GM19351 (cell line): ENCODE results near the gene GNAZ.
A peak's percentile ranks its signal among the peaks of the same experiment; 100 is the strongest.

Experiments used
- ATAC-seq: cut with Tn5 transposase; IDR thresholded peaks from one replicate; pipeline ENCODE4 v1.9.1; 2021; ENCODE audit warnings: mild to moderate bottlenecking, moderate library complexity; ENCODE audit not compliant: unreplicated experiment

The GNAZ gene

DNA sequence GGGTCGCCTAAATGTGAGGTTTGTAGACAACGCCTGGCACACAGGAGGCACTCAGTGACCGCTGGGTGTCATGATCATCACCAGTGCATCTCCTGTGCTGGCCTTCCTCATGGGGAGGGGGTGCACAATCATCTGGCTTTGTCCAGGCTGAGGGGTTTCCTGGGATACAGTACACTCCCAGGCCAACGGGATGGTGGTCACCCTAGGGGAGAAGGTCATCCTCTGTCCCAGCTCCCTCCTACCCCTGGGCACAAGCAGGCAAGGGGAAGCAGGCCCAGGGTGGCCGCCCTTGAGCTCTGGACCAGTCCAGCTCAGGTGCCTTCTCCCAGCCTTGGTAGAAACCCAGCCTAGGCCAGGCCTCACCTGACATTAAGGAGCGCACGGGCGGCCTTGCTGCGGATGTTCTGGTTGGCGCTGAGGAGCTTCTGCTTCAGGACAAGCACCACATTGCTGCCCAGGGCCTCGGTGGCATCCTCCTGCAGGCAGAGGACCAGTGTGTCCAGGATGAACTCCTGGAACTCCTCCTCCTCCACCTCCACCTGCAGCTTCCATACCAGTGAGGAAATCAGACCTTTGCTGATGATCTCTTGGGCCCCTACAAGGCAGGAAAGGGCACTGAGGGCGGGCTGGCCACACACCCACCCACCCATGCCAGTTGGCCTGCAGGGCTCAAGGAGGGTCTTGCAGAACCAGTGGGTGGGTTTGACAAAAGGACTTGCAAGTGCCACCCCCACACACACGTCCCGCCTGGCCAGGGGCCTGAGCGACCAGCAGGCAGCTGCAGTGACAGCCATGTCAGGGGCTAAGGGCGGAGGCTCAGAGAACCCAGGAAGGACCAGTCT is 6.6 kb upstream of the GNAZ start:
- ATAC-seq = no peak

DNA sequence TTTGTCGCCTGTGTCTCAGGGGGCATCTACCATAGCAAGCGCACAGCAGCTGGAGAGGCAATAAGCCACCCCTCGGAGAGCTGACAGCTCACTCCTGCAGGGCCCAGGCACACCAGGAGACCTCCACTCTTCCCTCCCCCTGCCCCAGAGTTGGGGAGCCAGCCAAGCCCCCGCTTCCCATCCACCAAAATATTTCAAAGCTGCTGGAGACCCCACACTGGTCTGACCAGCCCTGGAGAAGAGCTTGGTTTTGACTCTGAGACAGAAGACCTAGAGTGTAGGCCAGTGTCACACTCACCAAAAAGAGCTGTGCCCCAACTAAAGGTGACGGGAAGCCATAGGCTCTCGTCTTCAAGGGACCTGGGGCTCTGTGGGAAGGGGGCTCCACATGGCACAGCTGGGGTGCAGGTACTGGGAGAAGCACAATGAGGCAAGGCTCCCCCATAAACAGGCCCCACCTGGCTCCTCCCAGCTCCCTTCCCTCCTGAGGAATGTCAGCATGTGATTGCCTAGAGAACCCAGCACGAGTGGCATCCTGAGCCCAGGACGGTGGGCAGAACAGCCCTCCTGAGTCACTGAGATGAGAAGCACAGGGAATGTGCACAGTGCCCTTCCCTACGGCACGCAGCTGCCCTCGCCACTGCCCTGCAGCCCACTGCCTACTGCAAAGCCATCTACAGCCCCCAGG is 5.8 kb upstream of the GNAZ start:
- ATAC-seq = no peak

DNA sequence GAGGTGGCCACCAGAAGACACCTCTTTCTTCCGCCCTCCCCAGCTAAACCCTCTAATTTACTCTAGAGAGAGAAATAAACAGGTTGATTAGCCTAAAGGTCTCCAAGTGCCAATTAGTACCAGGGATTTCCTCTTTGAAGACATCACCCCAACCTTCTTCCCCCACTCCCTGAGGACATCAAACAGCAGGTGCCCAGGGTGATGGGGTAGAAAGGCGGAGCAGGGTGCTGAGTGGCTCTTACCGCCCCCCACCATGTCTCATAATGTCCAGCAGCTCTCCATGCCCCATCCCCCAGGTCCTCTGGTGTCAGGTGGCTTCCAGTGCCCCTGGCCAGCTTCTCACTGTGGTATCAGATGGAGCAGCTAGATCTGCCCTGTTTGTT is 5.3 kb upstream of the GNAZ start:
- no peak for ATAC-seq

DNA sequence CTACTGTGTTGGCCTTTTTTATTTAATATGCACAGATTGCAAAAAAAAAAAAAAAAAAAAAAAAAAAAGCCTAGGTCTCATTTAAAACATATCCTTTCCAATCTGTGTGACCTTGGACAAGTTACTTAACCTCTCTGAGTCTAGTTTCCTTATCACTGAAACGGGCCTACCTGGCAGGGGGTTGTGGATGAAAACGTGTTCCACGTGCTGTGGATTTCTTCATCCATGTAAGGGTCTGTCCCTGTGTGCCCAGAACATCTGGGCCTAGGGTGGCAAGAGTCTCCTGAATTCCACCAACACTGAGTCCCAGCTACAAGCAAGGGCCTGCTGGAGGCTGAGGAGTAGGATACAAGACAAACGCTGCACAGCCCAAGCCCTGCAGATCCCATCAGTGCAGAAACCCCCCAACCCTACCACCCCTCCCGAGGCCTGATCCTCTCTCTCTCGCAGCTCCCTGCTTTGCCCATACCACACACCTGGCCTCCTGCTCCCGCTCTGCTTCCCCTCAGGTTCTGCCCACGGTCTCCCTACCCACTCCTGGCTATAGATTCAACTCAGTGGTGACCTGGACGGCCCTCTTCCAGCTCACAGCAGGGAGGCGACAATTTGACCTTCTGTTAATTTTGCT is 4.7 kb upstream of the GNAZ start:
- no peak for ATAC-seq

DNA sequence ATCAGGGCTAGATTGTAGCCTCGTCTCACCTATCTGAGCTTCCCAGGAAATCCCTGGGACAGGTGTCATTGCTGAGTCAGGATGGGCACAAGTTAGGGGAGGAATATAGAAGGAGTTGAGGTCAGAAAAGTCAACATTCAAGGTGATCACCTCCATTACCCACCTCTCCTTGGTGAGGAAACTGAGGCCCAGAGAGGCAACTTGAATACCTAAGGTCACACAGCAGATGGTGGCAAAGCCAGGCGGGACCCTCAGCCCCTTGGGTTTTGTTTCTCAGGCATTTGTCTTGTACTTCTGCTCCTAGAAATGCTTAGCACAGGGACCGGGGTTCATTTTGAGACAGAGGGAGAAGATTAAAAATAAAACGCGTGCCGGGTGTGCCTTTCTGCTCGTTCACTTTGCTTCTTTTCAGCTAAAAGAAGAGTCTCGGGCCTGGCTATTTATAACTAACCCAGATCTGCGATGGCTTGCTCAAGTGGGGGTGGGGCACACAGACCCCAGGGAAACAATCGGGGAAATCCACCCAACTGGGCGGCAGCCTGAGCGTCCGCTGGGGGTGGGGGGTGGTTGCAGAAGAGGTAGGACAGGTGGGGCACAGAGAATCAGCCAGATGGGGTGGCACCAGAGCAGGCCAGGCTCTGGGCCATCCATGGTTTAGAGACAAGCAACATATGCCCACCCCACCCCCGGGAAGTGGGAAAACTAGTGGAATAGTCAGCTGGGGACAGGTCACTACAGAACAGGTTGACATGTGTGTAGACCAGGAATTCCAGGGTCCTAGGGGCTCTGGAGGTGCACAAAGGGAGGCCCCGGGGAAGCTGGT is 3.9 kb upstream of the GNAZ start:
- ATAC-seq = no peak

DNA sequence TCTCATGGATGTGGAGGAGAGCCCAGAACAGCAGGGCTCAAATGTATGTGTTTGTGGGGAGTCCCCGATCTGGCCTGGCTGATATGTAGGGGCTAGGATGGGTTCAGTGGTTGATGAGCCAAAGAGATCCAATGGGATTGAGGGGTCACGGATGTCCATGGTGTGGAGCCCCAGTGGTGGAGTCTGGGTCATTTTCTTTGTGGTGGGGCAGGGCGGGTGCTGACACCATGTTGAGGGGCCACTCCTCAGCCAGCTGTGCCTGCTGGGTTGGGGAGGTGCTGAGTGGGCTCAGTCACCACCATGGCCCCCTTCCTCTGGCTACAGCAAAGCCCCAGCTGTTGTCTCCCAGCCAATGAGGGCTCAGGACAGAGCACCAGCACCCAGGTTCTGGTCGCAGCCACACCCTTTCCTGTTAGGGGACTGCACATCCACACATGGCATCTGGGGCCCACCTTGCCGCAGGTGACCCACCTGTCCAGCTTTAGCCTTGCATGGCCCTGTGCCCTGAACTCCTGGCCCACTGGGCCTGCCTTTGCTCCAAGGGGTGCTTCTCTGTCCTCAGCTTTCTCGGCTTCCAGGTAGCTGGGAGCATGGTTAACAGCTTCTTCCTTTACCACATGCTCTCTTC is 3.2 kb upstream of the GNAZ start:
- no peak for ATAC-seq

DNA sequence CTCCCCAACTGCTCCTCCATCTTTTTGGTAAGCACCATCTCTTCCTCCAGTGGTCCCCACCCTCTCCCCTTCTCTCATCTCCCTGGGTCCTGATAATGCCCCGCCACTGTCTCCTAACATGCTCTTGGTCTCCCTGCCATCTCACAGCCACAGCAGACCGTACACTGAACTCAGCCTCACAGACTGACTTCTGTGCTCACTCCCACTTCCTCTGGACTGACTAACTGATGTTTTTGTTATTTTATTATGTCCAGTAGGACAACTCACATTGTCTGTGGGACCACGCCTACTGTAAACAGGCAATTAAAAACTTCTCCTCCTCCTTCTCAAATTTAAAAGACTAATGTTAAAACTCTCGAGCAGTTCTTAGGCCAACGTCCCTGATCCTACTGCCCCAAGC is 2.6 kb upstream of the GNAZ start:
- no peak for ATAC-seq

DNA sequence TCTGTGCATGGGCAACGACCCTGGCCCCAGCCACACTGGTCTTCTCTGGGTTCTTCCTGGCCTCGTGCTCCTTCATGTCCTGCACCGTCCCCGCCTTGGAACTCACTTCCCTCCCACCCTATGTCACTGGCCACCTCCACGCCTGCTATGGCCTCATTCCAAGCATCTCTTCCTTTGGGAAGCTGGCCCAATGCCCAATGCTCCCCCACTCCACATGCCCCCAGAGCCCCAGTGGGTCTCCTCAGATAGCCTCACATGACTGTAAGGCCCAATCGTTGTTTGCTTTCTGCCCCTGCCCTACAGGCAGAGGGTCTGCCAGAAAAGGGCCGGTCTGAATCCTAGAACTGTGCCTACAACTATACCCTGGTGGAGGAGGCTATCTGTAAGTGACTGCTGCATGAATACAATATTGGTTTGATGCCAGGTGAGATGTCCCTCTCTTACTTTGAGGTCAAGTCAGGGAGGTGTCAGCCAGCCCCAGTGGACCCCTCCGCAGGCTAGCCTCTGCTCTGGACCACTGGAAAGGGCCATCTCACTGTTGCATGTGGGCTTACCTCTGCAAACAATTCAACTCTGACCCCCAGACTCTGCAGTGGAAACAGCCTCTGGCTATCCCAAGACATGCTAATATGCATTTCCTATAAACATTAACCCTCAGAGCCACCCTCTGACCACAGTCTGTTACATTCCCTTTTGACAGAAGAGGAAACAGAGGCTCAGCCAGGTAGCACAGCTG is 2.1 kb upstream of the GNAZ start:
- ATAC-seq = no peak

DNA sequence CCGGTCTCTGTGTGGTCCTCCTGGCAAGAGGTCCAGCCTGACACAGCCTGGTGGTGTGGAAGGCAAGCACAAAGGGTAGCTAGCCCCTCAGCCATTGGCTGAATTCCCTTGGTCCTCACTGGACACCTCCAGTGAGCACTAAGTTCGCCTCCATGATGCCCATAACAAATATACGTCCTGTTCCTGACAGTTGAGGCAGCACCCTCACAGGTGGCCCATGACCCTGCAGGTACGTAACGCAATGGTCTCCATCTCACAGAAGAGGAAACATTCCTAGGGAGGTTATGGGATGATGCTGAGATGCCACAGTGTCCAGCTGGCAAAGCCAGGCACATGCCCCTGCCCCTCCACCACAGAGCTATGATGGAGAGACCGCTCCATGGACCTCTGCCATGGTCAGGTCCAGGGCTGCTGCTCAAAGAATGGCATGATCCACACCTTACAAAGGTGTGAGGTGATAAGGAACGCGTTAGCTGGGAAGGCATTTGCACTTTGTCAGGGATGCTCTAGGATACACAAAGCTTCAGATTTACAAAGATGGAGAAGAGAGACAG is 1.4 kb upstream of the GNAZ start:
- no peak for ATAC-seq

DNA sequence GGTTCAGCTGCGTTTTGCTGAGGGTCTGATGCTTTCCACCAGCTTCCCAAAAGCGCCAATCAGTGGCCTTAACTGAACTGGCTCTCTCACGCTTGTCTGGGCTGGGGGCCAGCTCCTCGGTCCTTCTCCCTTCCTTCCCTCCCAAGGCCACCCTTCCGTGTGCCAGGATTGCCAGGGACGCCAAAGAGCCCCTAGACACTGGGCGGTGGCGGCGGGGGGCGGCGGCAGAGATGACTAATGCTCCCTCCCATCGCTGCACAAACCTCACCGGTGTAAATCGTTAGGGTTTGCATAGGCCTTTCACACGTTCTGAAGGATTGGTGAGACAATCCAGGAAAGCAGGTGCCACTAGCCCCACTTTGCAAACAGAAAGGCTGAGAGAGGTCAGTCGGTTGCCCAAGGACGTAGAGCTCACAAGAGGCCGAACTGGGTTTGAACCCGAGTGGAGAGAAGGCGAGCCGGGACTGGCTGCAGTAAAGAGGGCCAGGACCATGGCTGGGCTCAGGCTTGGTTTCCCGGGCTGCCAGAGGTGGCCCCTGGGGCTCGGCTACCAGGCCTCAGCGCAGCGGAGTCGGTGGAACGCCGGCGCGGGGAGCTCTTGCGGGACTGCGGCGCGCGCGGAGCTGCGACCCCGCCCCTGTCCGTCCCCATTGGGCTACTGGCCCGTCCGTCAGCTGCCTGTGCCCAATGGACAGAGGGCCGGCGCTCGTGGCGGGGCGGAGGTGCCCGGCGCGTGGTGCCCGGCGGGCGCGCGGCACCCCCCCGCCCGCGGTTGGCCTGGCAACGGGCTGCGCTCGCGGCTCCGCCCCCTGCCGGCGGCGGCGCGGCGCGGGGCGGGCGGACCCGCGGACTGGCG is 589 bp upstream of the GNAZ start:
- ATAC-seq = peak; percentile 75

DNA sequence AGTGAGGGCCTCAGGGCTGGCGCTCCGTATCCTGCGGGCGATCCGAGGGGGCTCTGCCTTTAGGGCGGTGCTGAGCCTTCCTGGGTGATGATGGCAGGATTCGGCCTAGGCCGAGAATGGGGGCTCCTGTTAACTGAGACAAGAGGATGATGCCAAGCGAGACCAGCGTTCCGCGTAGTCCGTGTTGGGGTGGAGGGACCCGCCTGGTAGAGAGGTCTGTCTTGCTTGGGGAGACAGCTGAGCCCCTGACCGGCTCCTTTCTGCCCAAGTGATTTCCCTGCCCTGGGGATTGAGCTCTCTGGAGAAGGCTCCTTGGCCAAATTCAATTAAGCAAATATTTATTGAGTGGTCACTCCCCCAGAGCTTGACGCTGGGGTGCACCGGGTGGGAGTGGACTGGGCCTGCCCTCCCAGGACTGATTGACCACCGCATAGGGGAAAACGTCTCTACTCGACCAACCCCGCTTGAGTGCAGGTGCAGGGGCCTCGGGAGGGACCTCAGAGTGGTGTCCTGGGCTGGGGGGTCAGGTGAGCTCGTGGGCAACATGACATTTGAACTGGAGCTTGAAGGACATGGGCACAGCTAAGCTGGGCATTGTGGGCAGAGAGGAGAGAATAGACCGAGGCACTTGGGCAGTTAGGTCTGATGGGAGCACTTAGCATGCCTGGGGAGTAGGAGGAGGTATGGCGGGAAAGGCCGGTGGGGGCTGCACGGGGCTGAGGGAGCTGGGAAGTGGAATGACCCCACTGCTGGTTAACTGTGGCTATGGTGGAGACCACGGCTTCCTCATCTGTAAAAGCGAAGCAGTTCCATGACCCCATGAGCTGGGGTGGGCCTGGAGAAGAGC is 1.1 kb downstream of the GNAZ start:
- ATAC-seq = no peak

DNA sequence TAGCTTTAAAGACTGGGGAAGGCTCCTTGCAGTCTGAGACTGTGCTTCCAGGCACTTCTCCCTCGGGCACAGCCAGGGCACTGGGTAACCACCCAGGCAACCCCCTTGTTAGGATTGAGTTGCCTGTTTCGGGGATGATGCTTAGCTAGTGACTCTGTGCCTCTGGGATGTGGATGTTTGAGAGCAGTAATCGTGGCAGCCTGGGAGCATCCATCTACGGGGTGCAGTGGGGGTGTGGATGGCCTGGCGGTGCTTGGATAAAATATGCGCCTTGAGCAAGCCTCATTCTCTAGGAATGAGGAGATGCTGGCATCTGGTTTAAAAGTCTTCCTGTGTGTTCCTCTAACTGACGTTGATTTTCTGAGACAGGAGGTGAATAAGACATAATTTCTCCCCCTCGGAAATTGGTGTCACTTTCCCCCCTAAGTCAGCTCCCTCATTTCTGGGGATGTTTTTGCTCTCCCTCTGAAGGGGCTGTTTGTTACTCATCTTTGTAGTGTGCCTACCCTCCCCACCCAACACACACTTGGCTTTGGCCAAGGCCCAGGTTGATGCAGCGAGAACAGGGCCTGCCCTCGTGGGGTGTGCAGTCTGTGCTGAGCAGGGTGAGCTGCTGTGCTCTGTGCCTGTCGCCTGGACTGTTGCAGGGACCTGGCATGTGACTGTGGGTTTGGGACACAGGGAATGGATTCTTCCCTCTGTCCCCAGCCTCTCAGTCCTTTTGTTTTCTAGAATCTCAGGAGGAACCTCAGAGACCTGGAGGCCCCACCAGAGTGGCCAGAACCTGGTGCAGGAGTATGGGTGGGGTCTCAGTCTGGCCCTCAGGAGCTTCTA is 2.0 kb downstream of the GNAZ start:
- ATAC-seq = no peak

DNA sequence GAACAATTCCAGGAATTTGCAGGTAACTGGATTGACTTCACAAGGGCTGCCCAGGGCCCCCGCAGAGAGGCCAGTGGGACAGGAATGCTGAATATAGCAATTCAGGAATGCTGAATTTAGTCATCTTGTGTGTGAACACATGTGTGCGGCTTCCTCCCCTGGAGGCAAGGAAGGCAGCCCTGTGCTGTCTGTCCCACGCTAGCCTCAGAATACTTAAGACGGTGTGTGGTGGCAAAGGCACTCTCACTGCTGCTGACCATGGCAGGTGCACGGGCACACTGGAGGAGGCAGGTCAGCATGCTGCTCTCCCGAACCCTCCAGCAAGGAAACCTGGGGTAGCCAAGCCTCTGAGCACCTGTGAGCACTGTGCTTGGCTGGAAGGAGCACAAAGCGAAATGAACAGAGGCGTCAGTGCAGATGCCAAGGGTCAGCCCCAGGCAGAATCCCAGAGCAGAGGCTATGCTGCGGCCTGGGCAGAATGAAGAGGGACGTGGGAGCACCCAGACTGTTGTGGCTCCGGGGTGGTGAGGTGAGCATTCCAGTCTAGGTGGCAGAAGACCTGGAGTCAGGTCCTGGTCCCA is 2.7 kb downstream of the GNAZ start:
- no peak for ATAC-seq

DNA sequence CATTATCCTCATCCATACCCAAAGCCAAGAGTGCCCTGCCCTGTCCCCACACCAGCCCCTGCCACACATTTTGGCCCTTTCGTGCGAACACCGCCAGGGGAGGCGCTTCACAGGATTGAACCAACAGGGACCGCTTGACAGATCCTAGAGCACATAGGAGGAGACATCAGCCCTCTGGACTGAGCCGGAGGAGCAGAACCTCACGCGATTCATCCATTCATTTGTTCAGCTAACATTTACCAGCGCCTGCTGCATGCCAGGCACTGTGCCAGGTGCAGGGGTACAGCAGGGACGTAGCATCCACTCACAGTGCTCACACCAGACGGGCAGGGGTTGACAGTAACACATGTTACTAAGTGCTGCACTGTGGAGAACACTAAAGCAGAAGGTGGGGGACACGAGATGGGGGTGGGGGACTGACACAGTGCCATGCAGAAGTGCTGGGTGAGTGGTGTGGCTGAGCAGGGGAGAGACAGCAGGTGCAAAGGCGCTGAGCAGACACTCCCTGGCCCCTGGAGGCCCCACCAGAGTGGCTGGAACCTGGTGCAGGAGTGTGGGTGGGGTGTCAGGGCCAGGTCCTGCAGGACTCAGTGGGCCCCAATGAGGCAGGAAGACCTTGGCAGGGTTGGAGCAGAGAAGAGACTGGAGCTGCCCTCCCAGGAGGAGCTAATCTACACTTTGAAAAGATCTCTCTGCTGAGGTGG is 3.4 kb downstream of the GNAZ start:
- ATAC-seq = no peak

DNA sequence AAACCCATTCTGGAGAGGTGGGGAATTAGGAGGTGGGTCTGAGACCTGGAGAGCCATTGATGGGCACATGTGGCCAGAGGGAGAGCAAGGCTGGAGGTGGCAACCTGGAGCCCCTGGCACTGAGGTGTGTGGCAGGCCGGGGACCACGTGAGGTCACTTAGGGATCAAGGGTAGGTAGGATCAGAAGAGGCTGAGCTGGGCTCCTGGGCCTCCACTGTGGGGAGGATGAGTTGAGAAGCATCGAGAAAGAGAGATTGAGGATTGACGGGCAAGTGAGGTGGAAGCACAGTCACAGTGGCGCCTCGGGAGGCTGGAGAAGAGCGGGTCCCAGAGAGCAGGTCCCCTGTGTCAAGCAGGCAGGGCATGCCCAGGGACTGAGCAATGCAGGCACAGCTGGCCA is 4.1 kb downstream of the GNAZ start:
- ATAC-seq = no peak

DNA sequence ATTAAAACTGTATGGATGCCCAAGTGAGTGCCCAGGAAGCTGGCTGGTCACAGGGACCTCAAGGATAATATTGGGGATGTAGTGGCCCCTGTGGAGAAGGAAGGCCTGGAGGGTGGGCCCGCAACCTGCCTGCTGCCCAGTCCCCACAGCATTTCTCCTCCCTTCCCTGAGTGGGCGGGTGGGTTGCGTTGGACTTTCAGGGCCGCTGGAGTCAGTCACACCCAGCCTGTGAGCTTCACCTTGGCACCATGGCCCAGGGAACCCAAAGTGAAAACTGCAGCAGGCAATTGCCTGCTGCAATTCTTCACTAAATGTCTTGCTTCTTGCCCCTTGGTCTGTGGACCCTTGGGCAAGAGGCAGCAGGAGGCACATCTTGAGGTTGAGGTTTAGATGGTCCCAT is 4.7 kb downstream of the GNAZ start:
- no peak for ATAC-seq
